Tibial nerve (tissue), 4 donors: Measurements from ENCODE around the gene EFCAB5. TPM values are rescaled to one million over a fixed set of nuclear protein-coding genes. Genes with fewer than 3 reads are reported as not detected.

Experiments used
- DNase-seq, 2 donors: peaks; one replicate each; pipeline ENCODE4 v3.0.0-alpha.2; 2019; ENCODE audit warnings: low spot score in 2 of 2
- H3K27ac ChIP-seq, 4 donors: fragments of 200-600 bp; sonication (generic) in 3 of 4; one replicate each; pipeline ENCODE4 v1.5.1; 2017 to 2019; ENCODE audit warnings: mild to moderate bottlenecking in 1 of 4
- H3K27me3 ChIP-seq, 2 donors: fragments of 200-600 bp; sonication (generic) in 1 of 2; one replicate each; pipeline versions ENCODE4 v1.5.1 to v1.6.0; 2017 to 2019
- H3K36me3 ChIP-seq, 3 donors: fragments of 200-600 bp; sonication (generic); one replicate each; pipeline ENCODE4 v1.5.1; 2018 to 2019
- H3K4me1 ChIP-seq, 4 donors: fragments of 200-600 bp; sonication (generic) in 3 of 4; one replicate each; pipeline ENCODE4 v1.5.1; 2017 to 2019
- H3K4me3 ChIP-seq, 4 donors: fragments of 200-600 bp; sonication (generic) in 3 of 4; one replicate each; pipeline ENCODE4 v1.5.1; 2017 to 2019; ENCODE audit warnings: mild to moderate bottlenecking in 1 of 4, moderate library complexity in 1 of 4
- H3K9me3 ChIP-seq, 4 donors: fragments of 200-600 bp; sonication (generic) in 3 of 4; one replicate each; pipeline ENCODE4 v1.5.1; 2017 to 2019
- CTCF ChIP-seq, 5 experiments: fragments of 200-600 bp in 3 of 5; fragments of 450-650 bp in 2 of 5; sonication (generic) in 3 of 5; IDR thresholded peaks; one replicate each; pipeline ENCODE4 v1.5.1; 2016 to 2019; ENCODE audit warnings: antibody characterized with exemption in 5 of 5, mild to moderate bottlenecking in 3 of 5, moderate library complexity in 2 of 5
- EP300 ChIP-seq, 2 donors: sonication (generic); formaldehyde crosslinking; IDR thresholded peaks; one replicate each; pipeline ENCODE4 v1.6.1; 2017; ENCODE audit warnings: antibody characterized with exemption in 2 of 2, mild to moderate bottlenecking in 1 of 2
- POLR2A ChIP-seq, 2 donors: fragments of 450-650 bp; IDR thresholded peaks; one replicate each; pipeline ENCODE4 v1.6.1; 2017; ENCODE audit warnings: antibody characterized with exemption in 2 of 2, mild to moderate bottlenecking in 2 of 2, moderate library complexity in 2 of 2
- WGBS, 2 donors: methylation state at CpG; one replicate each; pipeline ENCODE4 v1.1.5; 2018; 5-methylcytosine and 5-hydroxymethylcytosine counted together
- total RNA-seq, 4 donors: library from RNA; depleted of rRNA; stranded (reverse); fragments of >200 nt; gene quantifications; one replicate each; pipeline ENCODE4 v1.1.0, GENCODE V29; 2016

EFCAB5 gene
- total RNA-seq, 4 donors from 2014 or later, result 0.21 to 0.30 (median 0.22) TPM; not detected in 1

GRCh38 chr17:29936724-29937123 is 4.7 kb upstream of the EFCAB5 start:
- Histone ChIP-seq H3K9me3 (no peaks in the 10 kb centered on the region), H3K4me1 (peaks cover 0 to 4% (median 3%) of the 10 kb centered on the region in 4 donors), H3K36me3 (no peaks in the 10 kb centered on the region), H3K27ac (no peak overlapping the region), H3K27me3 (peaks cover 0 to 4% of the 10 kb centered on the region in 2 donors), H3K4me3 (no peak overlapping the region)
- no peak for DNase-seq
- no peak for TF ChIP-seq CTCF (IDR thresholded peaks at IDR 0.05)
- TF ChIP-seq POLR2A (IDR thresholded peaks at IDR 0.05), result no peak
- WGBS, 2 donors, result 78 to 86% methylated on average over 2 of the region's 2 CpGs

GRCh38 chr17:29945281-29945680 is 3.8 kb downstream of the EFCAB5 start:
- no peaks in the 10 kb centered on the region for H3K9me3 ChIP-seq
- no peak overlapping the region for H3K27ac ChIP-seq
- no peak overlapping the region for H3K4me3 ChIP-seq
- TF ChIP-seq CTCF (IDR thresholded peaks at IDR 0.05), result no peak
- no peak for TF ChIP-seq EP300 (IDR thresholded peaks at IDR 0.05)
- TF ChIP-seq POLR2A (IDR thresholded peaks at IDR 0.05), result no peak
- H3K36me3 ChIP-seq, result no peaks in the 10 kb centered on the region
- H3K27me3 ChIP-seq, result no peaks in the 10 kb centered on the region
- WGBS, 2 donors, result 89 to 90% methylated on average over 2 of the region's 2 CpGs
- no peaks in the 10 kb centered on the region for H3K4me1 ChIP-seq
- DNase-seq, result no peak

DNA sequence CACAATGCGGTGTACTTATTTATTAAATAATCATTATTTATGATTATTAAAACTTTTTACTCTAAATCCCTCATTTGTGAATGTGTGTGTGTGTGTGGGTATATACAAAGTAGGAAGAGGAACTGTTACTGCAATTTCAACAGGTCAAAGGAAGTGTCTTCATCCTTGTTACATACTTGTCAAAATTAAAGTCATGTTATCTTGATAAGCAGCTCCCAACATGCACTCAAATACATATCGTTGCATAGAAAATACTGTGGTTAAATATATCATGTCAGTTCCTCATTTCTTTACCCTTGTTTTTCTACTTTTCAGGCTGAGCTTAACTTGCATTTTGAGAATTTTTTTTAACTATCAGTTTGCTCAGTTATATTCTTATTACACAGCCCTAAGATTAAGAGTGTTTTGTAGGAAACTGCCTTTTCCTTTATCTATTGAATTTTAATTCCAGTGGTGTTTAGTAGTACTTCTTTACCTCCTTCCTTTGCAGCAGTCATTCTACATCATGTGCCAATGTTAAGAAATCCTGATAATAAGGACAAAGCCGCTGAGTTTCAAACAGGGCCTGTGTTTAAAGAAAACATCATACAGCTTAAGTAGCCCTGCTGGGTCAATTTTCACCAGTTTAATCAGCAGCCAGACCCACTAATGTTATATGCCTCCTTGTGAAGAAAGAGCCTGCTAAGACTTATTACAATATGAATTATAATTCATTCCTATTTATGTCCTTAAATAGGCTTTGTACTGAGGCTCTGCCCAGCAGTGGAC is 7.2 kb downstream of the EFCAB5 start:
- no peak overlapping the region for H3K27ac ChIP-seq
- H3K36me3 ChIP-seq, result no peaks in the 10 kb centered on the region
- no peak for DNase-seq
- 60 to 63% methylated on average over 3 of the region's 3 CpGs for WGBS, 2 donors
- H3K4me3 ChIP-seq, result no peak overlapping the region
- TF ChIP-seq EP300 (IDR thresholded peaks at IDR 0.05), result no peak
- no peak for TF ChIP-seq CTCF (IDR thresholded peaks at IDR 0.05)
- no peak for TF ChIP-seq POLR2A (IDR thresholded peaks at IDR 0.05)
- no peaks in the 10 kb centered on the region for H3K27me3 ChIP-seq
- H3K4me1 ChIP-seq, result no peaks in the 10 kb centered on the region
- no peaks in the 10 kb centered on the region for H3K9me3 ChIP-seq

GRCh38 chr17:29949696-29950095 is 8.3 kb downstream of the EFCAB5 start:
- no peak for TF ChIP-seq CTCF (IDR thresholded peaks at IDR 0.05)
- no peak for TF ChIP-seq EP300 (IDR thresholded peaks at IDR 0.05)
- TF ChIP-seq POLR2A (IDR thresholded peaks at IDR 0.05), result no peak

GRCh38 chr17:29954405-29954804 is 13.0 kb downstream of the EFCAB5 start:
- H3K27me3 ChIP-seq, result no peaks in the 10 kb centered on the region
- WGBS, 2 donors, result 86 to 90% methylated on average over 4 of the region's 4 CpGs
- H3K27ac ChIP-seq, result no peak overlapping the region
- TF ChIP-seq EP300 (IDR thresholded peaks at IDR 0.05) (no peak), CTCF (IDR thresholded peaks at IDR 0.05) (no peak), POLR2A (IDR thresholded peaks at IDR 0.05) (no peak)
- no peak for DNase-seq
- no peaks in the 10 kb centered on the region for H3K36me3 ChIP-seq
- H3K9me3 ChIP-seq, result peaks cover 0 to 5% (median 0%) of the 10 kb centered on the region in 4 donors
- no peaks in the 10 kb centered on the region for H3K4me1 ChIP-seq
- no peak overlapping the region for H3K4me3 ChIP-seq

More at GRCh38 chr17:29949696-29950095, 8.3 kb downstream of the EFCAB5 start:
- H3K4me1 ChIP-seq, result no peaks in the 10 kb centered on the region
- DNase-seq, result no peak
- H3K27ac ChIP-seq, result no peak overlapping the region
- peaks cover 0 to 5% (median 0%) of the 10 kb centered on the region in 4 donors for H3K9me3 ChIP-seq
- H3K27me3 ChIP-seq, result no peaks in the 10 kb centered on the region
- no peak overlapping the region for H3K4me3 ChIP-seq
- no peaks in the 10 kb centered on the region for H3K36me3 ChIP-seq
